HS-5 (cell line): ENCODE data around the gene TMEM131.

Experiments
- DNase-seq: peaks from one replicate; pipeline ENCODE4 v3.0.0-alpha.2; 2012; ENCODE audit warnings: low read depth

The TMEM131 gene

GRCh38 chr2:97812931-97813330 lies 182.8 kb downstream of the TMEM131 start:
- DNase-seq = no peak

- no peak for DNase-seq
Observed at GRCh38 chr2:97808816-97809215, 186.9 kb downstream of the TMEM131 start.

- peak; percentile 28 for DNase-seq
Observed at GRCh38 chr2:97806738-97807618, 188.8 kb downstream of the TMEM131 start.

GRCh38 chr2:97805776-97806175 lies 190.0 kb downstream of the TMEM131 start:
- no peak for DNase-seq

- no peak for DNase-seq
Observed at GRCh38 chr2:97801028-97801427, 194.7 kb downstream of the TMEM131 start.

GRCh38 chr2:97798416-97798815 lies 197.3 kb downstream of the TMEM131 start:
- DNase-seq = no peak

- no peak for DNase-seq
Observed at GRCh38 chr2:97797355-97797754, 198.4 kb downstream of the TMEM131 start.

- no peak for DNase-seq
Observed at GRCh38 chr2:97796465-97797126, 199.2 kb downstream of the TMEM131 start.

GRCh38 chr2:97792416-97792815 lies 203.3 kb downstream of the TMEM131 start:
- DNase-seq = no peak

GRCh38 chr2:97788986-97789644 lies 206.6 kb downstream of the TMEM131 start:
- DNase-seq = no peak

GRCh38 chr2:97785818-97786217 lies 209.9 kb downstream of the TMEM131 start:
- DNase-seq = no peak

GRCh38 chr2:97784953-97785352 lies 210.8 kb downstream of the TMEM131 start:
- DNase-seq = no peak

GRCh38 chr2:97781981-97782380 lies 213.8 kb downstream of the TMEM131 start:
- no peak for DNase-seq

GRCh38 chr2:97779141-97779540 lies 216.6 kb downstream of the TMEM131 start:
- no peak for DNase-seq

GRCh38 chr2:97775074-97775473 lies 220.7 kb downstream of the TMEM131 start:
- DNase-seq = no peak

- DNase-seq = no peak
Observed at GRCh38 chr2:97774425-97774824, 221.3 kb downstream of the TMEM131 start.

- no peak for DNase-seq
Observed at GRCh38 chr2:97770445-97770844, 225.3 kb downstream of the TMEM131 start.

GRCh38 chr2:97769711-97770110 lies 226.0 kb downstream of the TMEM131 start:
- no peak for DNase-seq

- DNase-seq = no peak
Observed at GRCh38 chr2:97769308-97769707, 226.4 kb downstream of the TMEM131 start.

GRCh38 chr2:97766567-97766966 lies 229.2 kb downstream of the TMEM131 start:
- no peak for DNase-seq

- no peak for DNase-seq
Observed at GRCh38 chr2:97765933-97766332, 229.8 kb downstream of the TMEM131 start.

- DNase-seq = no peak
Observed at GRCh38 chr2:97764559-97765263, 231.0 kb downstream of the TMEM131 start.
